ENCODE results near the gene EDEM1. TPM values are rescaled to one million over a fixed set of nuclear protein-coding genes. Genes with fewer than 3 reads are reported as not detected.

EDEM1 gene
- total RNA-seq, 4 donors from 2014 or later, result 72.4 to 121 (median 88.9) TPM

- no peak overlapping the region for H3K4me3 ChIP-seq (ENCODE audit: low read depth, poor library complexity, severe bottlenecking)
- WGBS, 2 donors, result 44 to 57% methylated on average over 2 of the region's 2 CpGs
- no peak for DNase-seq (ENCODE audit: low spot score in 2 of 2)
- TF ChIP-seq, protein P1, sequence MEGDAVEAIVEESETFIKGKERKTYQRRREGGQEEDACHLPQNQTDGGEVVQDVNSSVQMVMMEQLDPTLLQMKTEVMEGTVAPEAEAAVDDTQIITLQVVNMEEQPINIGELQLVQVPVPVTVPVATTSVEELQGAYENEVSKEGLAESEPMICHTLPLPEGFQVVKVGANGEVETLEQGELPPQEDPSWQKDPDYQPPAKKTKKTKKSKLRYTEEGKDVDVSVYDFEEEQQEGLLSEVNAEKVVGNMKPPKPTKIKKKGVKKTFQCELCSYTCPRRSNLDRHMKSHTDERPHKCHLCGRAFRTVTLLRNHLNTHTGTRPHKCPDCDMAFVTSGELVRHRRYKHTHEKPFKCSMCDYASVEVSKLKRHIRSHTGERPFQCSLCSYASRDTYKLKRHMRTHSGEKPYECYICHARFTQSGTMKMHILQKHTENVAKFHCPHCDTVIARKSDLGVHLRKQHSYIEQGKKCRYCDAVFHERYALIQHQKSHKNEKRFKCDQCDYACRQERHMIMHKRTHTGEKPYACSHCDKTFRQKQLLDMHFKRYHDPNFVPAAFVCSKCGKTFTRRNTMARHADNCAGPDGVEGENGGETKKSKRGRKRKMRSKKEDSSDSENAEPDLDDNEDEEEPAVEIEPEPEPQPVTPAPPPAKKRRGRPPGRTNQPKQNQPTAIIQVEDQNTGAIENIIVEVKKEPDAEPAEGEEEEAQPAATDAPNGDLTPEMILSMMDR (IDR thresholded peaks at IDR 0.05), result no peak
- TF ChIP-seq POLR2A (IDR thresholded peaks at IDR 0.05), result no peak
- intact Hi-C loops (cut with DNase I; ENCODE audit: low total_unique reads), result no loop called here
Measured at GRCh38 chr3:5194341-5194740, 6.8 kb downstream of the EDEM1 start.

DNA sequence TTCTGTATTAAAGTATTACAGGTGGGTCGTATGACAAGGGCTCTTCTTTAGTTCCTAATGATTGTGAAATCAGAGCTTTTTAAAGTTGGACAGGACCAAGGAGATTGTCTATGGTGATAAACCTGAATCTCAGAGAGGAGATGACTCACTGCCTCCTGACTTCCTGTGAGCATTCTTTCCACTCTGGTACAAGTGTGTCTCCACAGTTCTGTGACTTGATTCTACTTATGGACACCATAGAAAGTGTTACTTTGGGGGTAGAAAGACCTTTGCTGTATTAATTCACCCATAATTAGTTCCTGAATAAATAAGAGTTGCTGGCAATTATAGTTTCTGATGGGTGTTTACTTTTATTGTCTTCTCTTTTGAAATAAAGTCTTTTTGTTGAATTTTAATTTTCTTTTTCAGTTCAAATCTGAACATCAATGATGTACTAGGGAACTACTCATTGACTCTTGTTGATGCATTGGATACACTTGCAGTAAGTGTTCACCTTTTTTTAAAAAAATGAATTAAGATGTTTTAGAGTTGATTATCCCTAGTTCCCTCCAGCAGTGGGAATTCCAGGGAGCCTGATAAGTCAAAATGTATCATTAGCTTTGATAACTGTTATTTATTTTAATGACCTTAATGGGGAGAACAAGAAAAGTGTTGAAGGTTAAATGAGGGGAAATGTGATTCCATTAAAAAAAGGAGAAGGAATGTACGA, 7.4 kb downstream of the EDEM1 start:
- no peak overlapping the region for H3K4me3 ChIP-seq (ENCODE audit: low read depth, poor library complexity, severe bottlenecking)
- peak in 1 of 2 donors; percentile 74 for DNase-seq (ENCODE audit: low spot score in 2 of 2)
- 44 to 53% methylated on average over 2 of the region's 2 CpGs for WGBS, 2 donors
- intact Hi-C loops (cut with DNase I; ENCODE audit: low total_unique reads), result no loop called here
- TF ChIP-seq, protein P1 (IDR thresholded peaks at IDR 0.05), result no peak
- TF ChIP-seq POLR2A (IDR thresholded peaks at IDR 0.05), result no peak

- no peak overlapping the region for H3K4me3 ChIP-seq (ENCODE audit: low read depth, poor library complexity, severe bottlenecking)
- no peak for TF ChIP-seq POLR2A (IDR thresholded peaks at IDR 0.05)
- TF ChIP-seq, protein P1 (IDR thresholded peaks at IDR 0.05), result no peak
- no peak for DNase-seq (ENCODE audit: low spot score in 2 of 2)
- intact Hi-C loops (cut with DNase I; ENCODE audit: low total_unique reads), result no loop called here
- 51 to 56% methylated on average over 2 of the region's 2 CpGs for WGBS, 2 donors
Measured at GRCh38 chr3:5195605-5196004, 8.1 kb downstream of the EDEM1 start.

- no peak for TF ChIP-seq POLR2A (IDR thresholded peaks at IDR 0.05)
- TF ChIP-seq, protein P1 (IDR thresholded peaks at IDR 0.05), result no peak
- DNase-seq (ENCODE audit: low spot score in 2 of 2), result no peak
- WGBS, 2 donors, result 61% methylated on average over 4 of the region's 4 CpGs
- H3K4me3 ChIP-seq (ENCODE audit: low read depth, poor library complexity, severe bottlenecking), result no peak overlapping the region
- intact Hi-C loops (cut with DNase I; ENCODE audit: low total_unique reads), result no loop called here
Measured at GRCh38 chr3:5197022-5197421, 9.5 kb downstream of the EDEM1 start.

DNA sequence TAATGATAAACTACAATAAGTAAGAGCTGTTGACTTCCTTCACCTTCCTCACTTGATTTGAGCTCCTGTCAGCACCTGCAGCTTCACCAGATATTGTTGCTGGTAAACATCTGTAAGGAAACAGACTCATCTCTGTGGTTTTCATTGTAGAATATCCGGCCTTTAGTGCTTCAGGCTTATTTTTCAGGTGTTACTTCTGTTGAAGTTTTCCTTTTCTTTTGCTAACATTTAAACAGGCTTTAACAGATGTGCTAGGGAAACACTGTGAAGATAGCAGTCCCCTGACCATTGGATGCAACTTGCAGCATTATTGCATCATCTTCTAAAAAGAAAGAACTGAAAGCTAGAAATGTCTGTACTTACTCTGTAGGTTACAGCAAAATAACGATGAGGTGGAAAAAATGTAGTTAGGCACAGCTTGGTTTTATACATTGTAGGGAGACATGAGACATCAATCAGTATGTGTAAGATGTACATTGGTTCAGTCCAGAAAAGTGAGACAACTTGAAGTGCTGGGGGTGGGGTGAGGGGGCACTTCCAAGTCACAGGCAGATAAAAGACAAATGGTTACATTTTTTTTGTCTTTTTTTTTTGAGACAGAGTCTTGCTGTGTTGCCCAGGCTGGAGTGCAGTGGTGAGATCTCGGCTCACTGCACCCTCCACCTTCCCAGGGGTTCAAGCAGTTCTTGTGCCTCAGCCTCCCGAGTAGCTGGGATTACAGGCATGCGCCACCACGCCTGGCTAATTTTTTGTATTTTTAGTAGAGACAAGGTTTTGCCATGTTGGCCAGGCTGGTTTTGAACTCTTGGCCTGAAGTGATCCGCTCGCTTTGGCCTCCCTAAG, 10.2 kb downstream of the EDEM1 start:
- intact Hi-C loops (cut with DNase I; ENCODE audit: low total_unique reads), result no loop called here
- H3K4me3 ChIP-seq (ENCODE audit: low read depth, poor library complexity, severe bottlenecking), result no peak overlapping the region
- WGBS, 2 donors, result 89 to 94% methylated on average over 8 of the region's 8 CpGs
- no peak for DNase-seq (ENCODE audit: low spot score in 2 of 2)
- TF ChIP-seq, protein P1 (IDR thresholded peaks at IDR 0.05), result no peak
- TF ChIP-seq POLR2A (IDR thresholded peaks at IDR 0.05), result no peak
